NCI-H1105 treated with DMSO at 0.1 percent for 48 hours (cell line): ENCODE data around the gene TBRG1.
A peak's percentile ranks its signal among the peaks of the same experiment; 100 is the strongest.

Source experiments
- DNase-seq: peaks from one replicate; lab custom pipeline; 2025; lab: John Stamatoyannopoulos, UW

TBRG1 gene

GRCh38 chr11:124662106-124662505 lies 39.4 kb downstream of the TBRG1 start:
- DNase-seq = no peak

- DNase-seq = no peak
Measured at GRCh38 chr11:124663861-124664260, 41.2 kb downstream of the TBRG1 start.

- no peak for DNase-seq
Measured at GRCh38 chr11:124667601-124668000, 44.9 kb downstream of the TBRG1 start.

GRCh38 chr11:124669193-124669592 lies 46.5 kb downstream of the TBRG1 start:
- peak; percentile 72 for DNase-seq

GRCh38 chr11:124670732-124671131 lies 48.1 kb downstream of the TBRG1 start:
- no peak for DNase-seq

GRCh38 chr11:124672536-124673215 lies 50.0 kb downstream of the TBRG1 start:
- DNase-seq = no peak

GRCh38 chr11:124673333-124674167 lies 50.9 kb downstream of the TBRG1 start, which contains the start of the genes SIAE and SPA17:
Gene SIAE, minus strand, starts transcription at chr11:124673739. Its CDS starts 31 bp downstream, at chr11:124673708.
Gene SPA17, plus strand, starts transcription at chr11:124673904. Its CDS starts 1,361 bp downstream, at chr11:124675265.
- peak; percentile 90 for DNase-seq

- DNase-seq = no peak
Measured at GRCh38 chr11:124674168-124674517, 51.5 kb downstream of the TBRG1 start.

- DNase-seq = no peak
Measured at GRCh38 chr11:124674571-124674970, 51.9 kb downstream of the TBRG1 start.

GRCh38 chr11:124676386-124676785 lies 53.7 kb downstream of the TBRG1 start:
- DNase-seq = no peak

- no peak for DNase-seq
Measured at GRCh38 chr11:124678416-124678815, 55.8 kb downstream of the TBRG1 start.

- DNase-seq = no peak
Measured at GRCh38 chr11:124681421-124681820, 58.8 kb downstream of the TBRG1 start.

GRCh38 chr11:124682443-124682842 lies 59.8 kb downstream of the TBRG1 start:
- no peak for DNase-seq
